OCI-LY1 (cell line): ENCODE data around the gene ST3GAL3.

ENCODE experiments used
- H2AFZ ChIP-seq: fragments of 200-600 bp; sonication (generic), shearing (Covaris generic); 2 replicates; pipeline ENCODE4 v1.6.0; 2014; ENCODE audit warnings: antibody characterized with exemption, mild to moderate bottlenecking, low read length
- H3F3A ChIP-seq: fragments of 200-600 bp; sonication (generic), shearing (Covaris generic); 2 replicates; pipeline ENCODE4 v1.6.0; 2014; ENCODE audit warnings: mild to moderate bottlenecking, antibody characterized with exemption, low read length, moderate library complexity; ENCODE audit not compliant: insufficient read depth
- H3K27ac ChIP-seq: fragments of 200-600 bp; sonication (generic); 2 replicates; pipeline ENCODE4 v1.5.1; 2014; ENCODE audit warnings: low read length, mixed run types, mild to moderate bottlenecking, low read depth; ENCODE audit not compliant: poor library complexity, severe bottlenecking
- H3K27me3 ChIP-seq: fragments of 200-600 bp; sonication (generic); 2 replicates; pipeline ENCODE4 v1.6.0; 2014; ENCODE audit warnings: antibody characterized with exemption, mild to moderate bottlenecking, low read length, moderate library complexity; ENCODE audit not compliant: insufficient read depth
- H3K36me3 ChIP-seq: fragments of 200-600 bp; sonication (generic); 2 replicates; pipeline ENCODE4 v1.6.1; 2014; ENCODE audit warnings: mild to moderate bottlenecking, antibody characterized with exemption, low read length, moderate library complexity, mixed read lengths; ENCODE audit not compliant: insufficient read depth
- H3K4me1 ChIP-seq: fragments of 200-600 bp; sonication (generic); 2 replicates; pipeline ENCODE4 v1.5.1; 2014; ENCODE audit warnings: mild to moderate bottlenecking, low read length, moderate library complexity; ENCODE audit not compliant: insufficient read depth, severe bottlenecking
- H3K4me2 ChIP-seq: fragments of 200-600 bp; sonication (generic), shearing (Covaris generic); 2 replicates; pipeline ENCODE4 v1.6.1; 2014; ENCODE audit warnings: low read length
- H3K4me3 ChIP-seq: fragments of 200-600 bp; sonication (generic); 2 replicates; pipeline ENCODE4 v1.5.1; 2014; ENCODE audit warnings: low read length, low read depth, mild to moderate bottlenecking, mixed read lengths; ENCODE audit not compliant: poor library complexity, severe bottlenecking
- H3K79me2 ChIP-seq: fragments of 200-600 bp; shearing (Covaris generic); 2 replicates; pipeline ENCODE4 v1.6.1; 2016; ENCODE audit warnings: mixed run types, low read length, mixed read lengths; ENCODE audit not compliant: insufficient read depth
- H3K9ac ChIP-seq: fragments of 200-600 bp; sonication (generic), shearing (Covaris generic); 2 replicates; pipeline ENCODE4 v1.6.1; 2014; ENCODE audit warnings: mild to moderate bottlenecking, low read length, mixed read lengths
- H3K9me2 ChIP-seq: fragments of 200-600 bp; sonication (generic), shearing (Covaris generic); 2 replicates; pipeline ENCODE4 v1.6.1; 2014; ENCODE audit warnings: low read depth, mild to moderate bottlenecking, low read length, mixed read lengths
- H3K9me3 ChIP-seq: fragments of 200-600 bp; shearing (Covaris generic); 2 replicates; pipeline ENCODE4 v1.6.1; 2014; ENCODE audit warnings: low read length, mixed read lengths
- H4K20me1 ChIP-seq: fragments of 200-600 bp; sonication (generic), shearing (Covaris generic); 2 replicates; pipeline ENCODE4 v1.6.0; 2016; ENCODE audit warnings: mild to moderate bottlenecking, low read length; ENCODE audit not compliant: insufficient read depth
- EZH2 ChIP-seq: fragments of 200-600 bp; sonication (generic), shearing (Covaris generic); IDR thresholded peaks from 2 replicates; pipeline ENCODE4 v1.8.0; 2017; ENCODE audit warnings: borderline replicate concordance, mixed run types, mild to moderate bottlenecking, antibody characterized with exemption, low read length, moderate library complexity, mixed read lengths
- TF ChIP-seq, protein P1 (sequence below): fragments of 200-600 bp; sonication (generic), shearing (Covaris generic); IDR thresholded peaks from 2 replicates; pipeline ENCODE4 v1.5.1; 2017; ENCODE audit warnings: mild to moderate bottlenecking, antibody characterized with exemption, low read length, moderate library complexity, mixed read lengths

Gene ST3GAL3

DNA sequence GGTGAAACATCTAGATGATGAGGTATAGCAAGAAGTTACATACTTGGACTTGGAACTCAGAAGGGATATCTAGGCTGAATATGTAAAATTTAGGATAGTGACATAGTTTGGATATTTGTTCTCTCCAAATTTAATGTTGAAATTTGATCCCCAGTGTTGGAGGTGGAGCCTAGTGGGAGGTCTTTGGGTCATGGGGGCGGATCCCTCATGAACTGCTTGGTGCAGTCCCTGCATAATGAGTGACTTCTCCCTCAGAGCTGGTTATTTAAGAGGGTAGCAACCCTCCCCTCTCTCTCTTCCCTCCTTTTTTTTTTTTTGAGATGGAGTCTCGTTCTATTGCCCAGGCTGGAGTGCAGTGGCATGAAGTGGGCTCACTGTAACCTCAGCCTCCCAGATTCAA, 15.5 kb downstream of the ST3GAL3 start:
- Histone ChIP-seq H3K4me3 (no peak overlapping the region), H3K4me2 (no peak overlapping the region), H3K9me3 (no peaks in the 10 kb centered on the region), H4K20me1 (no peaks in the 10 kb centered on the region), H3K4me1 (no peaks in the 10 kb centered on the region), H3K36me3 (no peaks in the 10 kb centered on the region; the same call in 1 of the 2 replicates), H3K9ac (no peak overlapping the region), H2AFZ (no peak overlapping the region), H3K27me3 (no peaks in the 10 kb centered on the region), H3K27ac (no peak overlapping the region), H3K9me2 (no peaks in the 10 kb centered on the region), H3F3A (no peaks in the 10 kb centered on the region), H3K79me2 (no peaks in the 10 kb centered on the region)
- TF ChIP-seq EZH2: no peak
- TF ChIP-seq, protein P1, sequence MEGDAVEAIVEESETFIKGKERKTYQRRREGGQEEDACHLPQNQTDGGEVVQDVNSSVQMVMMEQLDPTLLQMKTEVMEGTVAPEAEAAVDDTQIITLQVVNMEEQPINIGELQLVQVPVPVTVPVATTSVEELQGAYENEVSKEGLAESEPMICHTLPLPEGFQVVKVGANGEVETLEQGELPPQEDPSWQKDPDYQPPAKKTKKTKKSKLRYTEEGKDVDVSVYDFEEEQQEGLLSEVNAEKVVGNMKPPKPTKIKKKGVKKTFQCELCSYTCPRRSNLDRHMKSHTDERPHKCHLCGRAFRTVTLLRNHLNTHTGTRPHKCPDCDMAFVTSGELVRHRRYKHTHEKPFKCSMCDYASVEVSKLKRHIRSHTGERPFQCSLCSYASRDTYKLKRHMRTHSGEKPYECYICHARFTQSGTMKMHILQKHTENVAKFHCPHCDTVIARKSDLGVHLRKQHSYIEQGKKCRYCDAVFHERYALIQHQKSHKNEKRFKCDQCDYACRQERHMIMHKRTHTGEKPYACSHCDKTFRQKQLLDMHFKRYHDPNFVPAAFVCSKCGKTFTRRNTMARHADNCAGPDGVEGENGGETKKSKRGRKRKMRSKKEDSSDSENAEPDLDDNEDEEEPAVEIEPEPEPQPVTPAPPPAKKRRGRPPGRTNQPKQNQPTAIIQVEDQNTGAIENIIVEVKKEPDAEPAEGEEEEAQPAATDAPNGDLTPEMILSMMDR: no peak

DNA sequence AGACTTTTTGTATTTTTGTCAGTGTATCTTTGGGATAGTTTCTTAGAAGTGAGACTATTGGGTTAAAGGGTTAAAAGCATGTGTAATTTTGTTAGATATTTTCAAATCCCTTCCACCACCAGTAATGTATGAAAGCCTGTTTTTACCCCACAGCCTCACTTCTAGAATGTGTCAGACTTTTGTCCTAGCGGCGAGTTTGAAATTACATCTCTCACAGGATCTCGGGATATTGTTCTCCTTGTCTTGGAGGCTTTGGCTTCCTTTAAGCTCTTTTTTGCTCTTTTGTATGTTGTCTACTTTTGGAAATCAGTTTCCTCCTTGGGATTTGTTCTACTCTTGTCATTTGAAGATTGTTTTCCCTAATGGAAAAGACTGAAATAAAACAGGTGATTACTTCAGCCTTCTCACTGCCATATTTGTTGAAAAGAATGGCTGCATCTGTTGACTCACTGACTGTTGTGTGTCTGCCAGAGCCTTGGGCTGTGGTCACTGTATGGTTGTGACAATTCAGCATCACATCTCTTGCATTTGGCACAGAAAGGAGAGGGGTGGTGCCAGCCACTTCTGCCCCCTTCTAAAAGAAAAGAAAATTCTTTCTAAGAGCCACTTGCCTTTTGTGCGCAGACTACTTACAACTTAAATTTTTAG, 22.6 kb downstream of the ST3GAL3 start:
- TF ChIP-seq, protein P1: no peak
- TF ChIP-seq EZH2: no peak
- Histone ChIP-seq H4K20me1 (no peaks in the 10 kb centered on the region), H3K9ac (no peak overlapping the region), H3F3A (no peaks in the 10 kb centered on the region), H3K9me2 (no peaks in the 10 kb centered on the region), H3K27ac (no peak overlapping the region), H3K4me3 (no peak overlapping the region), H3K9me3 (no peaks in the 10 kb centered on the region), H3K4me2 (no peak overlapping the region), H3K36me3 (no peaks in the 10 kb centered on the region), H3K27me3 (no peaks in the 10 kb centered on the region), H3K79me2 (peaks cover 8% of the 10 kb centered on the region; the same call in 1 of the 2 replicates), H3K4me1 (no peaks in the 10 kb centered on the region), H2AFZ (no peak overlapping the region)

DNA sequence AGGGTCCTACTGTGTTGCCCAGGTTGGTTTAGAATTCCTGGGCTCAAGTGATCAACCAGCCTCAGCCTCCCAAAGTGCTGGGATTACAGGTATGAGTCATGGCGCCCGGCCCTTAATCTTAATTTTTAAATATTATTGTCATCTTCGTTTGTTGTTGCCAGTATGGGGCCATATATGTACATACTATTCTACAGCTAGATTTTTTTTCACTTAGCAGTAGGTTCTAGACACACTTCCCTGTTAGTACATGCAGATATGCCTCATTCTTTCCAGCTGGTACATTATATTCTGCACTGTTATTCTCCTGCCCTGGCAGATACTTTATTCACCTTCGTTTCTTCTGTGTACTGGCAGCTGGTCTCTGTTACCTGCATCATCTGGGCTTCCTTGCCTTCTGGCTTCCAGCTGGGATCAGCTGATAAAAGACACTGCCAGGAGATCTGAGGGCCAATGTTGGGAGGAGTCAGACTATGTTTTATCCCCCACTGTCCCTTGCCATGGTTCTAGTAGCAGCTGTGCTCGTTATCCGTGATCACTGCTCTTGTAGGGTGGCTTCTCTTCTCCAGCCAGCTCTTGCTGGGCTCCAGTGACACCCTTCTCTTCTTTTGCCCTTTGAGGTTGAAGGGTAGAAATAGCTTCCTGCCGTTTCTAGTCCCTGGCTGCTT, 24.7 kb downstream of the ST3GAL3 start:
- no peaks in the 10 kb centered on the region for H3K9me3 ChIP-seq
- no peak overlapping the region for H3K4me2 ChIP-seq
- peaks cover 8% of the 10 kb centered on the region; the same call in 1 of the 2 replicates for H3K79me2 ChIP-seq
- H3K9ac ChIP-seq: no peak overlapping the region
- no peaks in the 10 kb centered on the region for H3K27me3 ChIP-seq
- no peak overlapping the region for H3K27ac ChIP-seq
- peaks cover 5% of the 10 kb centered on the region; the same call in 1 of the 2 replicates for H3K36me3 ChIP-seq
- no peaks in the 10 kb centered on the region for H4K20me1 ChIP-seq
- H3K4me3 ChIP-seq: no peak overlapping the region
- H3F3A ChIP-seq: no peaks in the 10 kb centered on the region
- no peaks in the 10 kb centered on the region for H3K4me1 ChIP-seq
- no peaks in the 10 kb centered on the region for H3K9me2 ChIP-seq
- no peak overlapping the region for H2AFZ ChIP-seq
- TF ChIP-seq, protein P1: no peak
